RWPE2 (cell line): ENCODE measurements around the gene OR5B21.
A peak's percentile ranks its signal among the peaks of the same experiment; 100 is the strongest.

Source experiments
- ATAC-seq: fragments of 200-7000 bp; cut with Tn5 transposase; 3 replicates; pipeline ENCODE4 v1.9.1; 2021; ENCODE audit warnings: low read depth
- DNase-seq: peaks from one replicate; pipeline ENCODE4 v3.0.0-alpha.2; 2020; ENCODE audit warnings: low spot score
- H3K27ac ChIP-seq: fragments of 450-650 bp; 2 replicates; pipeline ENCODE4 v1.5.1; 2017; ENCODE audit warnings: mild to moderate bottlenecking; ENCODE audit not compliant: poor library complexity, severe bottlenecking
- H3K27me3 ChIP-seq: fragments of 250-450 bp; sonication (Bioruptor Pico); 2 replicates; pipeline ENCODE4 v1.5.1; 2021; ENCODE audit warnings: mild to moderate bottlenecking, moderate library complexity; ENCODE audit not compliant: insufficient read depth, poor library complexity, severe bottlenecking
- H3K36me3 ChIP-seq: fragments of 250-450 bp; sonication (Bioruptor Pico); 2 replicates; pipeline ENCODE4 v1.5.1; 2020; ENCODE audit warnings: low read depth, mild to moderate bottlenecking, moderate library complexity
- H3K4me1 ChIP-seq: fragments of 250-450 bp; sonication (Bioruptor Pico); 2 replicates; pipeline ENCODE4 v1.5.1; 2021; ENCODE audit warnings: mild to moderate bottlenecking, moderate library complexity; ENCODE audit not compliant: insufficient read depth, poor library complexity, severe bottlenecking
- H3K4me3 ChIP-seq: fragments of 250-450 bp; sonication (Bioruptor Pico); 2 replicates; pipeline ENCODE4 v1.5.1; 2021; ENCODE audit warnings: mild to moderate bottlenecking, moderate library complexity; ENCODE audit not compliant: severe bottlenecking
- H3K9me3 ChIP-seq: fragments of 250-450 bp; sonication (Bioruptor Pico); 2 replicates; pipeline ENCODE4 v1.5.1; 2021; ENCODE audit warnings: mild to moderate bottlenecking, moderate library complexity; ENCODE audit not compliant: severe bottlenecking
- TF ChIP-seq, protein P1 (sequence below): fragments of 450-650 bp; IDR thresholded peaks from one replicate; pipeline ENCODE4 v1.5.1; 2017; ENCODE audit warnings: mild to moderate bottlenecking, moderate library complexity; ENCODE audit not compliant: poor library complexity, severe bottlenecking

The OR5B21 gene

DNA sequence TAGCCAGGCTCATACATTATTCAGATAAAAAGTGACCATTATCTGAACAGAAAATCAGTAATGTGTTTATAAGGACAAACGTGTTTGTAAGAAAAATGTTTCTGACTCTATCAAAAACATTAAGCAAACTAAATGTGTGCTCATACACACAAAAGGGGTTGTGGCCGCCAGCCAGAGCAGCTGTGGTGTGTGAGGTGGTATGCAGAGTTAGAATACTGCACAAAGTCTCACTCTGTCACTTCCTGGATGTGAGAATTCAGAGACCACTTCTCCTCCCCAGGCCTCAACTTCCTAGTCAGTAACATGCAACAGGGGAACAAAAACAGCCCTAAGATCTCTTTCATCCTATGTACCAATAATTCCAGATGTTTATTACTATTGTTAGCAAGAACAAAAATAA lies 9.4 kb downstream of the OR5B21 start:
- TF ChIP-seq, protein P1, sequence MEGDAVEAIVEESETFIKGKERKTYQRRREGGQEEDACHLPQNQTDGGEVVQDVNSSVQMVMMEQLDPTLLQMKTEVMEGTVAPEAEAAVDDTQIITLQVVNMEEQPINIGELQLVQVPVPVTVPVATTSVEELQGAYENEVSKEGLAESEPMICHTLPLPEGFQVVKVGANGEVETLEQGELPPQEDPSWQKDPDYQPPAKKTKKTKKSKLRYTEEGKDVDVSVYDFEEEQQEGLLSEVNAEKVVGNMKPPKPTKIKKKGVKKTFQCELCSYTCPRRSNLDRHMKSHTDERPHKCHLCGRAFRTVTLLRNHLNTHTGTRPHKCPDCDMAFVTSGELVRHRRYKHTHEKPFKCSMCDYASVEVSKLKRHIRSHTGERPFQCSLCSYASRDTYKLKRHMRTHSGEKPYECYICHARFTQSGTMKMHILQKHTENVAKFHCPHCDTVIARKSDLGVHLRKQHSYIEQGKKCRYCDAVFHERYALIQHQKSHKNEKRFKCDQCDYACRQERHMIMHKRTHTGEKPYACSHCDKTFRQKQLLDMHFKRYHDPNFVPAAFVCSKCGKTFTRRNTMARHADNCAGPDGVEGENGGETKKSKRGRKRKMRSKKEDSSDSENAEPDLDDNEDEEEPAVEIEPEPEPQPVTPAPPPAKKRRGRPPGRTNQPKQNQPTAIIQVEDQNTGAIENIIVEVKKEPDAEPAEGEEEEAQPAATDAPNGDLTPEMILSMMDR: no peak
- Histone ChIP-seq H3K4me3 (no peak overlapping the region), H3K27ac (no peak overlapping the region), H3K27me3 (no peaks in the 10 kb centered on the region), H3K9me3 (no peaks in the 10 kb centered on the region), H3K4me1 (peaks cover 6% of the 10 kb centered on the region), H3K36me3 (no peaks in the 10 kb centered on the region)
- DNase-seq (no peak), ATAC-seq (no peak)

DNA sequence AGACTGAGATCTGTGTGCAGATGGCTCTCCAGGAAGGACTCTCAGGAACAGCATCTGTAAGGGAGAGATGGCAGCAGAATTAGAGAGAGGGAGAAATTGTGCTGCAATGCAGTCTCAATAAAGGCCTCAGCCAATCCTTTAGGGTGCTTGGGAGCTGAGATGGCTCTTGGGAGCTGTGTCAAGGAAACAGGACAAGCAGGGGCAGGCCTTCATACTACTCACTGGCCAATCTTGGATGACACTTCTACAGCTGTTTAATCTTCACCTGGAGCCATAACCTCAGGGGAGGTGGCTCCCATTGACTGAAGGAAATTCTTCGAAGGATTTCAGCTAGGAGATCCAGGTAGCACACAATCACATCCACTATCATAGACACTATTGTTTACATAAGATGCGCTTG lies 10.0 kb downstream of the OR5B21 start:
- DNase-seq: no peak
- TF ChIP-seq, protein P1: no peak
- Histone ChIP-seq H3K27me3 (no peaks in the 10 kb centered on the region), H3K27ac (no peak overlapping the region), H3K4me3 (no peak overlapping the region), H3K4me1 (peaks cover 6% of the 10 kb centered on the region), H3K9me3 (no peaks in the 10 kb centered on the region), H3K36me3 (no peaks in the 10 kb centered on the region)
- peak; percentile 41; the same call in 1 of the 3 replicates for ATAC-seq

DNA sequence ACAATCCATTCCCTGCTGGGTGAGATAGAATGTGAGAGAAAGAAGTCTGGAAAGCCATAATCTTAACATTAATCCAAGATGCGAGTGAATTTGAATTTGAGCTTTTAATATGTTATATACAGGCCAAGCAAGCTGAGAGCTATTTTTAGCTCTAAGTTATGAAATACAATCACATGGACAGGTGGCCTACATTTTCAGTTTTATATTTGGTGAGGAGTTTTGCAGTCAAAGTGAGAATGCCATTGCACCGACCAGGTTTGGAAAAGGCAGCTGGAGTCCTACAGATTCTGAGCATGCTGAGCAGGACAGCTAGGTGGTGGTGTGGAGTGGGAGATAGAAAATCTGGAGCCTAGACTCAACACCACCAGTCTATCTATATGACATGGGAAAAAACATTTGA lies 12.0 kb downstream of the OR5B21 start:
- H3K27me3 ChIP-seq: no peaks in the 10 kb centered on the region
- no peaks in the 10 kb centered on the region for H3K9me3 ChIP-seq
- TF ChIP-seq, protein P1: no peak
- no peaks in the 10 kb centered on the region for H3K36me3 ChIP-seq
- H3K4me3 ChIP-seq: no peak overlapping the region
- no peak for ATAC-seq
- H3K27ac ChIP-seq: no peak overlapping the region
- DNase-seq: no peak
- peaks cover 6% of the 10 kb centered on the region for H3K4me1 ChIP-seq

DNA sequence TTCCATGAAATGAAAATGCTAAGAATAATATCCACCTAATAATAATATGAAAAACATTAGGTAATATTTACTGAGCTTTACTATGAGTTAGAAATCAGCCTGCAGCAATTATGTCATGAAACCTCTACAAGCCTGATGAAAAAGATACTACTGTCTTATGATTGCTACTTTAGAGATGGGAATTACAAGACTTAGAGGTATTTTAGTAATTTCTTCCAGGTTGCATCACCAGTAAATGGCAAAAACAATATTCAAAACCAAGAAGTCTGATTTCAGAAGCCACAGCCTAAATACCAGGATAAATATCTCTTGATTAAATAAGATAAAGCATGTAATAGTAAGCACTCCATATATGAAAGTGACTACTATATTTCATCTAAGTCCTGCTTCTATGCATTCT lies 13.8 kb downstream of the OR5B21 start:
- H3K9me3 ChIP-seq: no peaks in the 10 kb centered on the region
- H3K4me3 ChIP-seq: no peak overlapping the region
- H3K36me3 ChIP-seq: no peaks in the 10 kb centered on the region
- TF ChIP-seq, protein P1: no peak
- no peak overlapping the region for H3K27ac ChIP-seq
- DNase-seq (no peak), ATAC-seq (peak; percentile 31; the same call in 1 of the 3 replicates)
- peaks cover 6% of the 10 kb centered on the region for H3K4me1 ChIP-seq
- no peaks in the 10 kb centered on the region for H3K27me3 ChIP-seq

DNA sequence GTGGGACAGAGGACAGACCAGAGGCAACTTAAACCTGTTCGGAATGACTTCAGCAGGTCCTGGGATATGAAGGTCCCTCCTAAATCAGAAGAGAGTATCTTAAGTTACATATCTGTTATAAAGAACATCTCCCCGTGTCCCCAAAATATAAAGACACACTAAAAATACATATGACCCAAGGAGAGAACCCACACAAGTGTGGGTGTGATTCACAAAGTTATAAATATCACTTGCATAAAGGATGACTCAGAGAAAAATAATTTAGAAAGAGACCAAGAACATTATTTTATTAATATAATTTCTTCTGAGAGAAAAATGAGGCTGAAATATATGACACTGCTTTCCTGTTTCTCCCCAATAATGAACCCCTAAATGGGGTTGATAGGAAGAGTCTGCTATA lies 14.2 kb downstream of the OR5B21 start:
- no peak for DNase-seq

More for the DNA sequence above, 14.2 kb downstream of the OR5B21 start:
- ATAC-seq: 0 out of 3 replicates have a peak, but pooled peaks have one; percentile 21
- Histone ChIP-seq H3K27me3 (no peaks in the 10 kb centered on the region), H3K9me3 (no peaks in the 10 kb centered on the region), H3K4me3 (no peak overlapping the region), H3K36me3 (no peaks in the 10 kb centered on the region), H3K4me1 (peaks cover 6% of the 10 kb centered on the region), H3K27ac (no peak overlapping the region)
- TF ChIP-seq, protein P1: no peak
